Erythroblast (primary cell): ENCODE results near the gene DAPK2.
"Not testable (repeated sequence)": the region's sequence is repeated elsewhere in the genome, so short reads cannot be mapped to it uniquely, and the experiment has no call there.

Experiments
- DNase-seq, 2 experiments: peaks; one replicate each; lab custom pipeline; 2025; lab: John Stamatoyannopoulos, UW
- GATA1 ChIP-seq: IDR thresholded peaks from 2 replicates; pipeline ENCODE4 v1.6.1; 2011; ENCODE audit warnings: low read depth, mild to moderate bottlenecking, control low read depth, low read length, moderate library complexity
- POLR2A ChIP-seq: IDR thresholded peaks from 2 replicates; pipeline ENCODE4 v1.6.1; 2011; ENCODE audit warnings: mild to moderate bottlenecking, low read length

Gene DAPK2

GRCh38 chr15:64070965-64071851, 24.9 kb upstream of the DAPK2 start:
- no peak for TF ChIP-seq POLR2A
- TF ChIP-seq GATA1 = no peak
- DNase-seq = peak; percentile 29 to 51

DNA sequence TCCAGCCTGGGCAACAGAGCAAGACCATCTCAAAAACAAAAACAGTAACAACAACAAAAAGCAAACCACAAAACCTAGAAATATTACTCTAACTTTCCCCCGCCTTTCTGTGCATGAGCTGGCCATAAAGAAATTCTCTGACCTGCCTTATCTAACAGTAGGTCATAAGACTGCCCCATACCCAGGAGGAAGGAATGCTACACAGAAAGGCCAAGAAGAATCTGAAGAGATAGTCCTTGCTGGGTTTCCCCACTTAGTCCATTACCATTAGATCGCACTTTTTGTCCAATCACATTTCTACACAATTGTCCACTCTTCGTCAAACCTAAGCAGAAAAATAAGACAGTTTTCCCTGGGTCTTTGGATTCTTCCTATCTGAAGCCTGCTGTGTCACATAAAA, 23.8 kb upstream of the DAPK2 start:
- TF ChIP-seq POLR2A (no peak), GATA1 (no peak)
- DNase-seq = peak in 1 of 2 experiments; percentile 10

DNA sequence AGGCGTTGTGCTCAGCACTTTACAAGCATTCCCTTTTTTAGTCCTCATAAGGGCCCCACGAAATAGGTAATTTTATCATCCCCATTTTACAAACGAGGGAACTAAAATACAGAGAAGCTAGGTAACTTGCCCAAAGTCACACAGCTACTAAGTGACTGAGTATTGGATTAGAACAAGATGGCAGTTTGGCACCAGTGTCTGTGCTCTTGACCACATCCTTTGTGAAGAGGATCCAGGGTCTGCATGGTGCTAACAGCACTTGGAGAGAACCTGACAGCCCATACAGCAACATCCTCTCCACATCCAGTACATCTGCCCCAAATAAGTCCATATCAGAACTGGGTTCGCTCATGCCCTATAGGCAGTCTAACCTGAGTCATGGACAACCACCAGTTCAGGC, 21.8 kb upstream of the DAPK2 start:
- no peak for TF ChIP-seq GATA1
- no peak for DNase-seq

DNA sequence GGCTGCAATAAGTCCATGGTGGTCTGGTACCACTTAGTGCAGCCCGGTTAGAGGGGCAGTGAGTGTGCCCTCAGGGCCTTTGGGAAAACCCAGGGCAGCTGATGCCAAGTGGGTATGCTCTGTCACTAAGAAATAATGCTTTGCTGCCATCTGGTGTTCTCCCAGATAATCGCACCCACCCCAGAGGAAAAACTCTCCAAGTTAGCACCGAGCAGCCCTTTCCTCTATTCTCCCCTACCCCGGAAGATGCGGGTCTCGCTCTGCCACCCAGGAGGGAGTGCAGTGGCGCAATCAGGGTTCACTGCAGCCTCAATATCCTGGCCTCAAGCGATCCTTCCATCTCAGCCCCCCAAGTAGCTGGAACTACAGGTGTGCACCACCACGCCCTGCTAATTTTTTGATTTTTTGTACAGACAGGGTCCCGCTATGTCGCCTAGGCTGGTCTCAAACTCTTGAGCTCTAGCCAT, 21.3 kb upstream of the DAPK2 start:
- DNase-seq = peak; percentile 56 to 78
- no peak for TF ChIP-seq POLR2A
- no peak for TF ChIP-seq GATA1

DNA sequence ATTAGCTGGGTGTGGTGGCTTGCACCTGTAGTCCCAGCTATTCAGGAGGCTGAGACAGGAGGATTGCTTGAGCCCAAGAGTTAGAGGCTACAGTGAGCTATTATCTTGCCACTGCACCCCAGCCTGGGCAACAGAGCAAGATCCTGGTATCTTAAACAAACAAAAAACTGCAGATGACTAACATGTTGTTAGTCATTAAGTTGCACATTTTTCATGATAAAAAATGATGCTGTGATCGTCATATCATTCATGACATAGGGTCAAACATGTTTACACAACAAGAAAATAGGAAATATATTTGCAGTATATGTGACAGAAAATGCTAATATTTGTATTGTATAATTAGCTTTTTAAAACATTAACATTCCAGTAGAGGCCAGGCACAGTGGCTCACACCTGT, 20.2 kb upstream of the DAPK2 start:
- DNase-seq = no peak
- TF ChIP-seq POLR2A (no peak), GATA1 (no peak)

- DNase-seq = no peak
- no peak for TF ChIP-seq POLR2A
- no peak for TF ChIP-seq GATA1
These were observed 14.4 kb upstream of the DAPK2 start for GRCh38 chr15:64060716-64061115.

- not testable (repeated sequence) for DNase-seq
These were observed 12.8 kb upstream of the DAPK2 start for GRCh38 chr15:64059104-64059503.

- TF ChIP-seq POLR2A (no peak), GATA1 (no peak)
These were observed 12.0 kb upstream of the DAPK2 start for GRCh38 chr15:64058279-64058678.

GRCh38 chr15:64053674-64054073, 7.4 kb upstream of the DAPK2 start:
- not testable (repeated sequence) for DNase-seq

More at GRCh38 chr15:64058279-64058678, 12.0 kb upstream of the DAPK2 start:
- DNase-seq = peak in 1 of 2 experiments; percentile 10

- TF ChIP-seq GATA1 (no peak), POLR2A (no peak)
- DNase-seq = no peak
These were observed 6.7 kb upstream of the DAPK2 start for GRCh38 chr15:64052925-64053491.

- no peak for DNase-seq
- TF ChIP-seq POLR2A (no peak), GATA1 (no peak)
These were observed 5.3 kb upstream of the DAPK2 start for GRCh38 chr15:64051407-64052259.

DNA sequence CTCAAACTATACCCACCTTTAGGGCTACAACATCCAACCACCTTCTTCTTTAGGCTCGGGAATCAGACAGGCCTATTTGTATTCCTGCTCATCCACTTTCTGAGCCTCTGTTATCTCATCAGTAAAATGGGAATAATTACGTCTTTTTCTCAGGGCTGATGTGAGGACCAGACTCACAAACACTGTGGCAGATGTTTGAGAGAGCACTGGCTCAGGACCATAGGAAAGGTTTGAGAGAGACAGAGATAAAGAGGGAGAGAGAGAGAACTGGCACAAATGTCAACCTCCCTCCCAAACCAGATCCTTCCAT, 4.8 kb upstream of the DAPK2 start:
- no peak for DNase-seq
- TF ChIP-seq GATA1 (no peak), POLR2A (no peak)

GRCh38 chr15:64050281-64051092, 4.2 kb upstream of the DAPK2 start:
- no peak for DNase-seq
- no peak for TF ChIP-seq POLR2A
- TF ChIP-seq GATA1 = no peak
